Neutrophil (primary cell): Measurements from ENCODE around the gene NUTM2G.
"Not testable (repeated sequence)": the region's sequence is repeated elsewhere in the genome, so short reads cannot be mapped to it uniquely, and the experiment has no call there.

Source experiments
- H3K27ac ChIP-seq: fragments of 200-600 bp; sonication (generic); 2 replicates; pipeline ENCODE4 v1.5.1; 2016; ENCODE audit warnings: mild to moderate bottlenecking, moderate library complexity
- H3K27me3 ChIP-seq: fragments of 200-600 bp; sonication (generic); 2 replicates; pipeline ENCODE4 v1.6.0; 2016; ENCODE audit warnings: mild to moderate bottlenecking
- H3K36me3 ChIP-seq: fragments of 200-600 bp; sonication (generic); 2 replicates; pipeline ENCODE4 v1.5.1; 2017
- H3K4me1 ChIP-seq, 2 experiments: fragments of 200-600 bp in 1 of 2; sonication (generic) in 1 of 2; 1 replicate in 1 of 2; 2 replicates in 1 of 2; pipeline versions ENCODE4 v1.5.1 to v1.6.1; 2013 to 2016; ENCODE audit warnings: low read depth in 1 of 2, low read length in 1 of 2, mild to moderate bottlenecking in 1 of 2, moderate library complexity in 1 of 2; ENCODE audit not compliant: control insufficient read depth in 1 of 2, insufficient read depth in 1 of 2
- H3K4me3 ChIP-seq, 2 experiments: fragments of 200-600 bp in 1 of 2; sonication (generic) in 1 of 2; 1 replicate in 1 of 2; 2 replicates in 1 of 2; pipeline ENCODE4 v1.5.1; 2013 to 2016; ENCODE audit warnings: low read depth in 1 of 2, low read length in 1 of 2, mild to moderate bottlenecking in 1 of 2, moderate library complexity in 1 of 2
- H3K9me3 ChIP-seq: fragments of 200-600 bp; sonication (generic); 2 replicates; pipeline ENCODE4 v1.5.1; 2016

NUTM2G gene

DNA sequence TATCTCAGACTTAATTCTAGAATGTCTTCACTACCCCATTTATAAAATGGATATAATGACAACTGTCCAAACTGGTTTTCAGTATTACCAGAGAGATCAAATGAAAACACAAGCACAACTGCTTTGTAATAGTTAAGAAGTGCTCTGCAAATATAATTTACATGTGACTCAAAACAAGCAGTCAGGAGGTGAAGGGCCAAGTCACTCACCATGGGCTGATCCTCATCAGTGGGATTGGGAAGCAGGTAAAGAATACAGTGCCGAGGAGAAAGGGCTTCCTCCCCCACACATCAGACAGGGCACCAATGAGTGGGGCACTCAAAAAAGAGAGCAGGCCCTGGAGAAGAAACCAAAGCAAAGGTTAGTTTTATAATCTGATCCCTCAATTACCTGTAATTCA is 20.7 kb downstream of the NUTM2G start:
- H3K27me3 ChIP-seq, H3K9me3 ChIP-seq, H3K4me3 ChIP-seq, H3K36me3 ChIP-seq, H3K27ac ChIP-seq, H3K4me1 ChIP-seq: not testable (repeated sequence)

GRCh38 chr9:96950539-96950938 is 21.9 kb downstream of the NUTM2G start:
- H3K4me1 ChIP-seq, H3K9me3 ChIP-seq, H3K27me3 ChIP-seq, H3K36me3 ChIP-seq, H3K4me3 ChIP-seq, H3K27ac ChIP-seq: not testable (repeated sequence)

GRCh38 chr9:96967591-96967990 is 38.9 kb downstream of the NUTM2G start:
- H3K27ac ChIP-seq, H3K9me3 ChIP-seq, H3K36me3 ChIP-seq, H3K4me3 ChIP-seq, H3K27me3 ChIP-seq, H3K4me1 ChIP-seq: not testable (repeated sequence)

DNA sequence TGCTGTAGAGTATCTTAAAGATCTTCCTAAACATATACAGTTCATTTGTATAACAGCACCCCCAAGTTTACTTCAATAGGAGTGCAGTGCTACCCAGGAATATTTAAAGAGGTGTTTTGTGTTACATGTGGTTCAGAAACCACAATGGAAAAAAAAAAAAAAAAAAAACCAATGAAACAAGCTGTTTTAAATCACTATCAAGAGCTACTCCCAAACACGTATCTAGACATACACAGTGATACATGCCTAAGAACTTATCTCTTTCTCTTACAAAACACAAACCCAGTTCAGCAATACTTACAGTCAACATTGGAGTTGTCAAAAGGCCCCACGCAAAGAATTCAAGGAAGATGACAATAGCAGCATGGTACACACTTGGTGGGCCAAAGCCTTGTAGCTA is 43.9 kb downstream of the NUTM2G start:
- not testable (repeated sequence) for H3K4me3 ChIP-seq, H3K9me3 ChIP-seq, H3K4me1 ChIP-seq, H3K27me3 ChIP-seq, H3K27ac ChIP-seq, H3K36me3 ChIP-seq

DNA sequence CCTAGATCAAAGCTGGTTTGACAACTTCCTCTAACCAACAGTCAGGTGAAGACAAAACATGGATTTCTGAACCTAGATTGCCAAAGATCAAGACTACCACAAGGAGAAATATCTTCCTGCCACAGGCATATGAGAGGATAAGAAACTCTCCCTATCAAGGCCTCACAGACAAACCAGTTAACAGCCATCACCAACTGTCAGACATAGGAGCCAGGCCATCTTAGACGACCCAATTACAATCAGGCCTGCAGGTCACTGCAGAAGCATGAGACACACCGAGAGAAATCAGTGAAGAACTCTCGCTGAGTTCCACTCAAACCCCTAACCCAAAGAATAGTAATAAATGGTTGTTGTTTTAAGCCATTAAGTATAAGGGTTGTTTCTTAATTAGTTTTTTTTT is 45.4 kb downstream of the NUTM2G start:
- not testable (repeated sequence) for H3K4me3 ChIP-seq, H3K27ac ChIP-seq, H3K4me1 ChIP-seq, H3K36me3 ChIP-seq, H3K9me3 ChIP-seq, H3K27me3 ChIP-seq

GRCh38 chr9:96983496-96984122 is 55.0 kb downstream of the NUTM2G start:
- not testable (repeated sequence) for H3K36me3 ChIP-seq, H3K27me3 ChIP-seq, H3K27ac ChIP-seq, H3K9me3 ChIP-seq, H3K4me1 ChIP-seq, H3K4me3 ChIP-seq

- H3K27ac ChIP-seq, H3K4me1 ChIP-seq, H3K4me3 ChIP-seq, H3K9me3 ChIP-seq, H3K36me3 ChIP-seq, H3K27me3 ChIP-seq: not testable (repeated sequence)
Observed at GRCh38 chr9:96984139-96984538, 55.5 kb downstream of the NUTM2G start.

GRCh38 chr9:96984887-96985286 is 56.2 kb downstream of the NUTM2G start:
- H3K27me3 ChIP-seq, H3K4me3 ChIP-seq, H3K4me1 ChIP-seq, H3K36me3 ChIP-seq, H3K27ac ChIP-seq, H3K9me3 ChIP-seq: not testable (repeated sequence)
